ENCODE results near the gene MATR3. TPM values are rescaled to one million over a fixed set of nuclear protein-coding genes. Genes with fewer than 3 reads are reported as not detected.

The MATR3 gene
- total and polyA plus RNA-seq, 8 donors, result 68.2 to 352 (median 116) TPM

DNA sequence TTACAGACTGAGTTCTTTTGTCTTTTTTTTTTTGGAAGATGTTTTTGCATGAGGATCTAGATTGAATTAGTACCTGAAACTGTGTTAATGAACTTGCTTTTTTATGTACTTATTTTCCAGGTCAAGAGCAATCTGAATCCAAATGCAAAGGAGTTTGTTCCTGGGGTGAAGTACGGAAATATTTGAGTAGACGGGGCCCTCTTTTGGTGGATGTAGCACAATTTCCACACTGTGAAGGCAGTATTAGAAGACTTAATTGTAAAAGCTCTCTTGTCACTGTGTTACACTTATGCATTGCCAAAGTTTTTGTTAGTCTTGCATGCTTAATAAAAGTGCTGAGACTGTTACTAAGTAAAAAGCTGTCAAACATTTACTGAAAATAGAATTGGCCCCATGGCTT is 75.1 kb downstream of the MATR3 start:
- Histone ChIP-seq H3K36me3 (peaks cover 45 to 100% (median 95%) of the 10 kb centered on the region in 4 donors), H3K4me1 (peaks cover 0 to 12% (median 2%) of the 10 kb centered on the region in 4 donors), H3K4me3 (no peak overlapping the region), H3K27me3 (no peaks in the 10 kb centered on the region), H3K27ac (no peak overlapping the region), H3K9me3 (no peaks in the 10 kb centered on the region)
- intact Hi-C loops (cut with DNase I; ENCODE audit: low total_unique reads), result no loop called here
- 64 to 82% (median 78%) methylated on average over 2 of the region's 2 CpGs for WGBS, 5 donors
- no peak for TF ChIP-seq POLR2A (IDR thresholded peaks at IDR 0.05)
- TF ChIP-seq EP300 (IDR thresholded peaks at IDR 0.05), result no peak
- TF ChIP-seq, protein P1, sequence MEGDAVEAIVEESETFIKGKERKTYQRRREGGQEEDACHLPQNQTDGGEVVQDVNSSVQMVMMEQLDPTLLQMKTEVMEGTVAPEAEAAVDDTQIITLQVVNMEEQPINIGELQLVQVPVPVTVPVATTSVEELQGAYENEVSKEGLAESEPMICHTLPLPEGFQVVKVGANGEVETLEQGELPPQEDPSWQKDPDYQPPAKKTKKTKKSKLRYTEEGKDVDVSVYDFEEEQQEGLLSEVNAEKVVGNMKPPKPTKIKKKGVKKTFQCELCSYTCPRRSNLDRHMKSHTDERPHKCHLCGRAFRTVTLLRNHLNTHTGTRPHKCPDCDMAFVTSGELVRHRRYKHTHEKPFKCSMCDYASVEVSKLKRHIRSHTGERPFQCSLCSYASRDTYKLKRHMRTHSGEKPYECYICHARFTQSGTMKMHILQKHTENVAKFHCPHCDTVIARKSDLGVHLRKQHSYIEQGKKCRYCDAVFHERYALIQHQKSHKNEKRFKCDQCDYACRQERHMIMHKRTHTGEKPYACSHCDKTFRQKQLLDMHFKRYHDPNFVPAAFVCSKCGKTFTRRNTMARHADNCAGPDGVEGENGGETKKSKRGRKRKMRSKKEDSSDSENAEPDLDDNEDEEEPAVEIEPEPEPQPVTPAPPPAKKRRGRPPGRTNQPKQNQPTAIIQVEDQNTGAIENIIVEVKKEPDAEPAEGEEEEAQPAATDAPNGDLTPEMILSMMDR (IDR thresholded peaks at IDR 0.05), result no peak
- no peak for TF ChIP-seq POLR2AphosphoS5 (IDR thresholded peaks at IDR 0.05)
- DNase-seq, result no peak

DNA sequence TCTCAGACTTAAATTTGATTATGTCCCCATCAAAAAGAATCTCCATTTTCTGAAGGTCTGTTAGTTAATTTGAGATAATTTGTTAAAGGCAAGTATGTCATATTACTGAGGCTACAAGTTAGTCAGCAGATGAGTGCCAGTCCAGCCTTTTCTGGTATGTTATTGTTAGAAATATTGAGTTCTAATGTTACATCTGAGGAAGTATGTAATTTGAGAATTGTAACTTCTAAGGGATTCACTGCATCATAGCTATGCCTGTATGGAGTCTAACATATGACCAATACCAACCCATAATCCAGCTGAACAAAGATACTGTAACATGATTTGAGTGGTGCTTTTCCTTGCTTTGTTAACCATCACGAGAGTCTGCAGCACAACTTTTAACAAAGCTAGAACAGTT is 75.6 kb downstream of the MATR3 start:
- TF ChIP-seq, protein P1 (IDR thresholded peaks at IDR 0.05), result no peak
- TF ChIP-seq POLR2A (IDR thresholded peaks at IDR 0.05), result no peak
- TF ChIP-seq EP300 (IDR thresholded peaks at IDR 0.05), result no peak
- no peak for TF ChIP-seq POLR2AphosphoS5 (IDR thresholded peaks at IDR 0.05)
- WGBS, 5 donors, result 86 to 97% (median 94%) methylated on average over 1 of the region's 1 CpG
- no peak for DNase-seq

DNA sequence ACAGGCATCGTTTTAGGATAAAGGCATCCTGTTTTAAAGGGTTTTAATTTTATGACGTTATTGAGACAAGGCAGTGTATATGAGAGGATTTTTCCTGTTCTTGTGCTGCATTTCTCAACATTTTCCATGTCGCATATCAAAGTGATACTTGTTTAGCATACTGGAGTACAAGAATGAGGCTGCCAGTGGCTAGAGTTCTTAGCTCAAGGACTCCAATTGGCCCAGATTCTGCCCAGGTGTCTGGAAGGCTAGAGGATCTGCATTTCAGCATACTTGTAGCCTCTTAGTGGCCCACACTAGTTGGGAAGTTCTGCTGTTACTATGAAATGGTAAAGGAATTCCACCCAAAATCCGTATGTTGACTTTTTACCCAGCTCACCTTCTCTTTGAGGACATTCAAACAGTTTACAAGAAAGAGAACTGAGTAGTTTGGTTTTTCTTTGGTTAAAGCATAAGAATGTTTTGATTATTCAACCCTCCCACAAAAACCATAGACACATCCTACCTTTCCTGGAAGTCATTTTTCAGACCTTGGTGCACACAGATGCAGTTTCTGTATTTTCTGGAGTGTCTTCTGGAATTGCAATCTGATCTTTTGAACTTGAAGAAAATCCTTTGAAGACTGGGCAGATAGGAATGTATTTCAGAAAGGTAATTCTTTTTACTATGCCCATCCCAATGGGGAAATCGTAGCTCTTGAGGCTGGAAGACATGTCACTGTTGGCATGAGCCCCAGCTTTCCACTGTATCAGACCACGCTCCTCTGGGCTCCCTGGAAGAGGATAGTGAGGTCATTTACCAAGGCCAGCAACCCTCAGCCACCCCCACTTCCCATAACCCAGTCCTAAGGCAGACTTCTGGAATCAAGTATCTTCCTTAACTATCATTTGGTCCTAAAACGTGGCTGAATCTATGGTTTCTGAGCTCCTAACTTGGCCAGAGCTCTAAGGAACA is 78.2 kb downstream of the MATR3 start:
- H3K27me3 ChIP-seq, result no peaks in the 10 kb centered on the region
- 75 to 90% (median 82%) methylated on average over 7 of the region's 7 CpGs for WGBS, 5 donors
- no peak overlapping the region for H3K27ac ChIP-seq

More for the DNA sequence above, 75.6 kb downstream of the MATR3 start:
- intact Hi-C loops (cut with DNase I; ENCODE audit: low total_unique reads), result no loop called here
- Histone ChIP-seq H3K4me1 (peaks cover 0 to 17% (median 4%) of the 10 kb centered on the region in 4 donors), H3K27me3 (no peaks in the 10 kb centered on the region), H3K27ac (no peak overlapping the region), H3K4me3 (no peak overlapping the region), H3K36me3 (peaks cover 40 to 99% (median 91%) of the 10 kb centered on the region in 4 donors), H3K9me3 (no peaks in the 10 kb centered on the region)

DNA sequence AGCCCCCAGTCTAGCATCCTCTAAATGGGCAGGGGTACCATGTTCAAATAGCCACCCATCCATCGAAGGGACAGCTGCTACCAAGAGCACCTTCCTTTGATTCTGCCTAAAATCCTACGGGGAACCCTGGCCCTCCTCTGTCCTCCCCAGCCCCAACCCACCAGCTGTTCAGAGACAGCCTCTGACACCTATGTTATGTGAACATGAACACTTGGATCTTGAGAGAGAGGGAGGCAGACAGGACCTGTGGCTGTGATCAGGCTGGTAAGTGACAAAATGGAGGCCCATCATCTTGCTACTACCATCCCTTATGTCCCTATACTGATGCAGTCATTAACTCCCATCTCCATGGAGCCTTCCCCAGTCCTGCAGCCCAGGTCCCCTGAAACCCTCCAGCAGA is 81.4 kb downstream of the MATR3 start:
- Histone ChIP-seq H3K9me3 (no peaks in the 10 kb centered on the region), H3K4me3 (no peak overlapping the region), H3K36me3 (peaks cover 3 to 54% (median 40%) of the 10 kb centered on the region in 4 donors), H3K27ac (peak overlapping the region in 1 of 5 donors; percentile 17), H3K4me1 (peaks cover 0 to 31% (median 16%) of the 10 kb centered on the region in 4 donors), H3K27me3 (no peaks in the 10 kb centered on the region)
- 90 to 100% (median 95%) methylated on average over 2 of the region's 2 CpGs for WGBS, 5 donors
- peak in 1 of 2 donors; percentile 13 for DNase-seq
- TF ChIP-seq EP300 (IDR thresholded peaks at IDR 0.05) (no peak), POLR2A (IDR thresholded peaks at IDR 0.05) (no peak), POLR2AphosphoS5 (IDR thresholded peaks at IDR 0.05) (no peak)
- TF ChIP-seq, protein P1 (IDR thresholded peaks at IDR 0.05), result no peak
- intact Hi-C loops (cut with DNase I; ENCODE audit: low total_unique reads), result no loop called here

More for the DNA sequence above, 78.2 kb downstream of the MATR3 start:
- intact Hi-C loops (cut with DNase I; ENCODE audit: low total_unique reads), result no loop called here
- peaks cover 0 to 17% (median 4%) of the 10 kb centered on the region in 4 donors for H3K4me1 ChIP-seq
- no peak for DNase-seq
- H3K4me3 ChIP-seq, result no peak overlapping the region
- TF ChIP-seq POLR2A (IDR thresholded peaks at IDR 0.05) (no peak), EP300 (IDR thresholded peaks at IDR 0.05) (no peak)
- TF ChIP-seq, protein P1 (IDR thresholded peaks at IDR 0.05), result no peak
- H3K9me3 ChIP-seq, result no peaks in the 10 kb centered on the region
- H3K36me3 ChIP-seq, result peaks cover 14 to 83% (median 67%) of the 10 kb centered on the region in 4 donors
